SK-N-SH treated with all-trans-retinoic acid at 6 μM for 48 hours (cell line): ENCODE measurements around the gene CCP110.

Source experiments
- ATAC-seq: fragments of 200-7000 bp; cut with Tn5 transposase; 3 replicates; pipeline ENCODE4 v1.9.1; 2020; ENCODE audit warnings: mild to moderate bottlenecking, moderate library complexity
- ARNTL ChIP-seq: fragments of 450-650 bp; formaldehyde crosslinking; IDR thresholded peaks from 2 replicates; pipeline ENCODE4 v1.5.0; 2020; ENCODE audit warnings: low read depth, mild to moderate bottlenecking, moderate library complexity, borderline replicate concordance
- CSDC2 ChIP-seq: fragments of 250-450 bp; sonication (Bioruptor Pico); IDR thresholded peaks from 2 replicates; pipeline ENCODE4 v1.5.0; 2020; ENCODE audit warnings: mild to moderate bottlenecking, moderate library complexity
- ESRRG ChIP-seq: fragments of 250-450 bp; sonication (Bioruptor Pico); IDR thresholded peaks from 2 replicates; pipeline ENCODE4 v1.6.1; 2021; ENCODE audit warnings: mild to moderate bottlenecking
- GLIS3 ChIP-seq: fragments of 250-450 bp; sonication (Bioruptor Pico); IDR thresholded peaks from 2 replicates; pipeline ENCODE4 v1.5.0; 2020; ENCODE audit warnings: mild to moderate bottlenecking, moderate library complexity
- ISL1 ChIP-seq: fragments of 250-450 bp; sonication (Bioruptor Pico); IDR thresholded peaks from 2 replicates; pipeline ENCODE4 v2.1.2; 2022; ENCODE audit warnings: mild to moderate bottlenecking, moderate library complexity
- OSR1 ChIP-seq: fragments of 250-450 bp; sonication (Bioruptor Pico); IDR thresholded peaks from 2 replicates; pipeline ENCODE4 v1.8.0; 2022; ENCODE audit warnings: moderate library complexity, mild to moderate bottlenecking, inconsistent platforms
- PPARA ChIP-seq: fragments of 250-450 bp; sonication (Bioruptor Pico); IDR thresholded peaks from 2 replicates; pipeline ENCODE4 v1.5.0; 2020; ENCODE audit warnings: mild to moderate bottlenecking, borderline replicate concordance
- RARB ChIP-seq: fragments of 250-450 bp; sonication (Bioruptor Pico); IDR thresholded peaks from 2 replicates; pipeline ENCODE4 v1.8.0; 2021; ENCODE audit warnings: mild to moderate bottlenecking, moderate library complexity
- SNAI2 ChIP-seq: fragments of 250-450 bp; sonication (Bioruptor Pico); IDR thresholded peaks from 2 replicates; pipeline ENCODE4 v1.5.0; 2020; ENCODE audit warnings: mild to moderate bottlenecking, moderate library complexity
- TCF4 ChIP-seq: fragments of 250-450 bp; sonication (Bioruptor Pico); IDR thresholded peaks from 2 replicates; pipeline ENCODE4 v1.8.0; 2021; ENCODE audit warnings: mild to moderate bottlenecking, moderate library complexity, borderline replicate concordance
- TOX ChIP-seq: fragments of 250-450 bp; sonication (Bioruptor Pico); IDR thresholded peaks from 2 replicates; pipeline ENCODE4 v1.8.0; 2021; ENCODE audit warnings: mild to moderate bottlenecking, moderate library complexity, borderline replicate concordance
- ZC3H10 ChIP-seq: fragments of 250-450 bp; sonication (Bioruptor Pico); IDR thresholded peaks from 2 replicates; pipeline ENCODE4 v1.5.1; 2021; ENCODE audit warnings: mild to moderate bottlenecking, moderate library complexity
- ZFP3 ChIP-seq: fragments of 250-450 bp; sonication (Bioruptor Pico); IDR thresholded peaks from 2 replicates; pipeline ENCODE4 v1.5.0; 2020; ENCODE audit warnings: mild to moderate bottlenecking, moderate library complexity
- ZFP30 ChIP-seq: fragments of 450-650 bp; formaldehyde crosslinking; IDR thresholded peaks from 2 replicates; pipeline ENCODE4 v1.5.0; 2022; ENCODE audit warnings: mild to moderate bottlenecking, moderate library complexity
- ZNF565 ChIP-seq: fragments of 450-650 bp; formaldehyde crosslinking; conservative IDR thresholded peaks from 2 replicates; pipeline ENCODE4 v1.5.0; 2020; ENCODE audit warnings: low read depth, mild to moderate bottlenecking, moderate library complexity
- ZNF70 ChIP-seq: fragments of 450-650 bp; formaldehyde crosslinking; IDR thresholded peaks from 2 replicates; pipeline ENCODE4 v1.5.0; 2020; ENCODE audit warnings: mild to moderate bottlenecking, moderate library complexity
- ZNF8 ChIP-seq: fragments of 450-650 bp; formaldehyde crosslinking; IDR thresholded peaks from 2 replicates; pipeline ENCODE4 v1.5.0; 2020; ENCODE audit warnings: mild to moderate bottlenecking, moderate library complexity
- TF ChIP-seq, protein P1 (sequence below): fragments of 250-450 bp; sonication (Bioruptor Pico); IDR thresholded peaks from 2 replicates; pipeline ENCODE4 v1.8.0; 2020; ENCODE audit warnings: mild to moderate bottlenecking, moderate library complexity, borderline replicate concordance
- TF ChIP-seq, protein P2 (sequence below): fragments of 250-450 bp; sonication (Bioruptor Pico); IDR thresholded peaks from 2 replicates; pipeline ENCODE4 v1.5.1; 2021; ENCODE audit warnings: mild to moderate bottlenecking, moderate library complexity
- TF ChIP-seq, protein P3 (sequence below): fragments of 250-450 bp; sonication (Bioruptor Pico); IDR thresholded peaks from 2 replicates; pipeline ENCODE4 v1.8.0; 2021; ENCODE audit warnings: low read depth, mild to moderate bottlenecking, moderate library complexity, borderline replicate concordance
- TF ChIP-seq, protein P4 (sequence below): fragments of 250-450 bp; sonication (Bioruptor Pico); IDR thresholded peaks from 2 replicates; pipeline ENCODE4 v1.5.0; 2020; ENCODE audit warnings: mild to moderate bottlenecking, moderate library complexity
- TF ChIP-seq, protein P5 (sequence below): fragments of 250-450 bp; sonication (Bioruptor Pico); IDR thresholded peaks from 2 replicates; pipeline ENCODE4 v1.5.1; 2020; ENCODE audit warnings: low read depth, mild to moderate bottlenecking, moderate library complexity

Gene CCP110

DNA sequence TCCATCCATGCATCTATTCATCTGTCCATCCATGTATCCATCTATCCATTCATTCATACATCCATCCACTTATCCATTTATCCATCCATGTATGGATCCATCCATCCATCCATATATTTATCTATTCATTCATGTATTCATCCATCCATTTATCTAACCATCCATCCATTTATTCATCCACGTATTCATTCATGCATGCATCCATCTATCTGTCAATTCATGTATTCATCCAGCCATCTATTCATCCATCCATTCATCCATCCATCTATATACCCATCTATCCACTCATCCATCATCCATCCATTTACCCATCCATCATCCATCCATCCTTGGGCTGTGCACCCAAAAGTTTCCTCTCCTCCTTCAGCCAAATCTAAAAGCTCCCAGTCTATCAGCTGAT is 45.2 kb upstream of the CCP110 start:
- no peak for ATAC-seq
- TF ChIP-seq RARB (CRISPR knock-in tag): no peak
- no peak for TF ChIP-seq ZFP3
- TF ChIP-seq, protein P1, sequence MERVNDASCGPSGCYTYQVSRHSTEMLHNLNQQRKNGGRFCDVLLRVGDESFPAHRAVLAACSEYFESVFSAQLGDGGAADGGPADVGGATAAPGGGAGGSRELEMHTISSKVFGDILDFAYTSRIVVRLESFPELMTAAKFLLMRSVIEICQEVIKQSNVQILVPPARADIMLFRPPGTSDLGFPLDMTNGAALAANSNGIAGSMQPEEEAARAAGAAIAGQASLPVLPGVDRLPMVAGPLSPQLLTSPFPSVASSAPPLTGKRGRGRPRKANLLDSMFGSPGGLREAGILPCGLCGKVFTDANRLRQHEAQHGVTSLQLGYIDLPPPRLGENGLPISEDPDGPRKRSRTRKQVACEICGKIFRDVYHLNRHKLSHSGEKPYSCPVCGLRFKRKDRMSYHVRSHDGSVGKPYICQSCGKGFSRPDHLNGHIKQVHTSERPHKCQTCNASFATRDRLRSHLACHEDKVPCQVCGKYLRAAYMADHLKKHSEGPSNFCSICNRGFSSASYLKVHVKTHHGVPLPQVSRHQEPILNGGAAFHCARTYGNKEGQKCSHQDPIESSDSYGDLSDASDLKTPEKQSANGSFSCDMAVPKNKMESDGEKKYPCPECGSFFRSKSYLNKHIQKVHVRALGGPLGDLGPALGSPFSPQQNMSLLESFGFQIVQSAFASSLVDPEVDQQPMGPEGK (CRISPR knock-in tag): no peak
- no peak for TF ChIP-seq CSDC2 (CRISPR knock-in tag)
- no peak for TF ChIP-seq TCF4 (CRISPR knock-in tag)
- TF ChIP-seq TOX (CRISPR knock-in tag): no peak
- TF ChIP-seq ZNF8 (CRISPR knock-in tag): no peak
- TF ChIP-seq ZC3H10 (CRISPR knock-in tag): no peak
- TF ChIP-seq, protein P2, sequence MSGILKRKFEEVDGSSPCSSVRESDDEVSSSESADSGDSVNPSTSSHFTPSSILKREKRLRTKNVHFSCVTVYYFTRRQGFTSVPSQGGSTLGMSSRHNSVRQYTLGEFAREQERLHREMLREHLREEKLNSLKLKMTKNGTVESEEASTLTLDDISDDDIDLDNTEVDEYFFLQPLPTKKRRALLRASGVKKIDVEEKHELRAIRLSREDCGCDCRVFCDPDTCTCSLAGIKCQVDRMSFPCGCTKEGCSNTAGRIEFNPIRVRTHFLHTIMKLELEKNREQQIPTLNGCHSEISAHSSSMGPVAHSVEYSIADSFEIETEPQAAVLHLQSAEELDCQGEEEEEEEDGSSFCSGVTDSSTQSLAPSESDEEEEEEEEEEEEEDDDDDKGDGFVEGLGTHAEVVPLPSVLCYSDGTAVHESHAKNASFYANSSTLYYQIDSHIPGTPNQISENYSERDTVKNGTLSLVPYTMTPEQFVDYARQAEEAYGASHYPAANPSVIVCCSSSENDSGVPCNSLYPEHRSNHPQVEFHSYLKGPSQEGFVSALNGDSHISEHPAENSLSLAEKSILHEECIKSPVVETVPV (CRISPR knock-in tag): no peak
- no peak for TF ChIP-seq OSR1 (CRISPR knock-in tag)
- TF ChIP-seq ZFP30: no peak
- no peak for TF ChIP-seq ARNTL (CRISPR knock-in tag)
- no peak for TF ChIP-seq ESRRG (CRISPR knock-in tag)

DNA sequence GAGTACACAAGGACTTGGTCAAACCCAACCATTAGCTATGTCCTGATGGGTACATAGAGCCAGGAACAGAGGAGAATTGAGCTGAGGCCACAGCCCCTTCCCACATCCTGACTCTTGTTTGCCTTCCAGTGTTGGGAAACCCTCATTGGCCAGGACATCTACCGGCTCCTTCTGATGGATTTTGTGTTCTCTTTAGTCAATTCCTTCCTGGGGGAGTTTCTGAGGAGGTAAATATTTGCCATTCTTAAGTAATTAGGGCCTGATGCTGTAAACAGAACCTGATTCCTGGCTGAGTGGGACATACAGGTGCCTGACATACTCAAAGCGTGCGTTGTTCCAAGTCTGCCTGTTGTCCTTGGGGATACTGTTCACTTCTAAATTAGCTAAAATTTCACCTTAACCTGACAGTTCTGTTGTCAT is 44.4 kb upstream of the CCP110 start:
- ATAC-seq: no peak
- TF ChIP-seq TOX (CRISPR knock-in tag) (no peak), OSR1 (CRISPR knock-in tag) (no peak), ZNF565 (CRISPR knock-in tag) (no peak), ZFP30 (no peak), TCF4 (CRISPR knock-in tag) (no peak), ZNF8 (CRISPR knock-in tag) (no peak), RARB (CRISPR knock-in tag) (no peak), ESRRG (CRISPR knock-in tag) (no peak), ZFP3 (no peak), PPARA (CRISPR knock-in tag) (no peak), SNAI2 (no peak), ISL1 (no peak), GLIS3 (CRISPR knock-in tag) (no peak), ARNTL (CRISPR knock-in tag) (no peak), ZNF70 (no peak)
- TF ChIP-seq, protein P2 (CRISPR knock-in tag): no peak
- TF ChIP-seq, protein P3, sequence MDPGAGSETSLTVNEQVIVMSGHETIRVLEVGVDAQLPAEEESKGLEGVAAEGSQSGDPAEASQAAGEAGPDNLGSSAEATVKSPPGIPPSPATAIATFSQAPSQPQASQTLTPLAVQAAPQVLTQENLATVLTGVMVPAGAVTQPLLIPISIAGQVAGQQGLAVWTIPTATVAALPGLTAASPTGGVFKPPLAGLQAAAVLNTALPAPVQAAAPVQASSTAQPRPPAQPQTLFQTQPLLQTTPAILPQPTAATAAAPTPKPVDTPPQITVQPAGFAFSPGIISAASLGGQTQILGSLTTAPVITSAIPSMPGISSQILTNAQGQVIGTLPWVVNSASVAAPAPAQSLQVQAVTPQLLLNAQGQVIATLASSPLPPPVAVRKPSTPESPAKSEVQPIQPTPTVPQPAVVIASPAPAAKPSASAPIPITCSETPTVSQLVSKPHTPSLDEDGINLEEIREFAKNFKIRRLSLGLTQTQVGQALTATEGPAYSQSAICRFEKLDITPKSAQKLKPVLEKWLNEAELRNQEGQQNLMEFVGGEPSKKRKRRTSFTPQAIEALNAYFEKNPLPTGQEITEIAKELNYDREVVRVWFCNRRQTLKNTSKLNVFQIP (CRISPR knock-in tag): no peak
- TF ChIP-seq, protein P4, sequence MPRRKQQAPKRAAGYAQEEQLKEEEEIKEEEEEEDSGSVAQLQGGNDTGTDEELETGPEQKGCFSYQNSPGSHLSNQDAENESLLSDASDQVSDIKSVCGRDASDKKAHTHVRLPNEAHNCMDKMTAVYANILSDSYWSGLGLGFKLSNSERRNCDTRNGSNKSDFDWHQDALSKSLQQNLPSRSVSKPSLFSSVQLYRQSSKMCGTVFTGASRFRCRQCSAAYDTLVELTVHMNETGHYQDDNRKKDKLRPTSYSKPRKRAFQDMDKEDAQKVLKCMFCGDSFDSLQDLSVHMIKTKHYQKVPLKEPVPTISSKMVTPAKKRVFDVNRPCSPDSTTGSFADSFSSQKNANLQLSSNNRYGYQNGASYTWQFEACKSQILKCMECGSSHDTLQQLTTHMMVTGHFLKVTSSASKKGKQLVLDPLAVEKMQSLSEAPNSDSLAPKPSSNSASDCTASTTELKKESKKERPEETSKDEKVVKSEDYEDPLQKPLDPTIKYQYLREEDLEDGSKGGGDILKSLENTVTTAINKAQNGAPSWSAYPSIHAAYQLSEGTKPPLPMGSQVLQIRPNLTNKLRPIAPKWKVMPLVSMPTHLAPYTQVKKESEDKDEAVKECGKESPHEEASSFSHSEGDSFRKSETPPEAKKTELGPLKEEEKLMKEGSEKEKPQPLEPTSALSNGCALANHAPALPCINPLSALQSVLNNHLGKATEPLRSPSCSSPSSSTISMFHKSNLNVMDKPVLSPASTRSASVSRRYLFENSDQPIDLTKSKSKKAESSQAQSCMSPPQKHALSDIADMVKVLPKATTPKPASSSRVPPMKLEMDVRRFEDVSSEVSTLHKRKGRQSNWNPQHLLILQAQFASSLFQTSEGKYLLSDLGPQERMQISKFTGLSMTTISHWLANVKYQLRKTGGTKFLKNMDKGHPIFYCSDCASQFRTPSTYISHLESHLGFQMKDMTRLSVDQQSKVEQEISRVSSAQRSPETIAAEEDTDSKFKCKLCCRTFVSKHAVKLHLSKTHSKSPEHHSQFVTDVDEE (CRISPR knock-in tag): no peak

DNA sequence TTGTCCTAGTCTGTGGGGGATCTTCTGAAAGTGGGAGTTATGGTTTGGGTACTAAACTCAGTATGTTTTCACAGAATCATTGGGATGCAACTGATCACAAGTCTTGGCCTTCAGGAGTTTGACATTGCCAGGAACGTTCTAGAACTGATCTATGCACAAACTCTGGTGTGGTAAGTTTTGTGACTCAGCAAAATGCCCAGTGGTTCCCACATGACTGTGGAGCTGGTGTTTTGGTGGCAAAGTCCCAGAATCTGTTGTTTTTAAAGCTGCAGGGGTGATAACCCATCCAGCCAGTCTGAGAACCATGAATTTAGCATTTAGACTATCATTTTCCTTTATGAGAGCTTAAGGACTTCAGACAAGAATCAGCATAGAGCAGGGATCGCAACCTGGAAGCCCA is 42.4 kb upstream of the CCP110 start:
- TF ChIP-seq, protein P5, sequence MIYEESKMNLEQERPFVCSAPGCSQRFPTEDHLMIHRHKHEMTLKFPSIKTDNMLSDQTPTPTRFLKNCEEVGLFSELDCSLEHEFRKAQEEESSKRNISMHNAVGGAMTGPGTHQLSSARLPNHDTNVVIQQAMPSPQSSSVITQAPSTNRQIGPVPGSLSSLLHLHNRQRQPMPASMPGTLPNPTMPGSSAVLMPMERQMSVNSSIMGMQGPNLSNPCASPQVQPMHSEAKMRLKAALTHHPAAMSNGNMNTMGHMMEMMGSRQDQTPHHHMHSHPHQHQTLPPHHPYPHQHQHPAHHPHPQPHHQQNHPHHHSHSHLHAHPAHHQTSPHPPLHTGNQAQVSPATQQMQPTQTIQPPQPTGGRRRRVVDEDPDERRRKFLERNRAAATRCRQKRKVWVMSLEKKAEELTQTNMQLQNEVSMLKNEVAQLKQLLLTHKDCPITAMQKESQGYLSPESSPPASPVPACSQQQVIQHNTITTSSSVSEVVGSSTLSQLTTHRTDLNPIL (CRISPR knock-in tag): no peak
- TF ChIP-seq ZNF8 (CRISPR knock-in tag) (no peak), ZNF70 (no peak), ESRRG (CRISPR knock-in tag) (no peak), TOX (CRISPR knock-in tag) (no peak), SNAI2 (no peak), OSR1 (CRISPR knock-in tag) (no peak)
- TF ChIP-seq, protein P2 (CRISPR knock-in tag): no peak
- no peak for ATAC-seq
